IMR-90 (cell line): ENCODE measurements around the gene WDR37.

Experiments
- BHLHE40 ChIP-seq: fragments of 150-350 bp; IDR thresholded peaks from 2 replicates; pipeline ENCODE4 v1.6.1; 2016; ENCODE audit warnings: mild to moderate bottlenecking, low read depth, low read length
- CEBPB ChIP-seq: IDR thresholded peaks from 2 replicates; pipeline ENCODE4 v1.6.1; 2012; ENCODE audit warnings: low read depth, low read length, improper control_type of control experiment
- CHD1 ChIP-seq: IDR thresholded peaks from 2 replicates; pipeline ENCODE4 v1.6.1; 2012; ENCODE audit warnings: low read depth, low read length, improper control_type of control experiment
- CTCF ChIP-seq: conservative IDR thresholded peaks from 2 replicates; pipeline ENCODE4 v1.5.1; 2012; ENCODE audit warnings: mild to moderate bottlenecking, low read depth, low read length, improper control_type of control experiment
- ELK1 ChIP-seq: fragments of 150-350 bp; IDR thresholded peaks from 2 replicates; pipeline ENCODE4 v1.6.1; 2016; ENCODE audit warnings: low read depth, mild to moderate bottlenecking, low read length, moderate library complexity, borderline replicate concordance
- MAFK ChIP-seq: IDR thresholded peaks from 2 replicates; pipeline ENCODE4 v1.6.1; 2012; ENCODE audit warnings: low read depth, low read length, improper control_type of control experiment
- MAZ ChIP-seq: IDR thresholded peaks from 2 replicates; pipeline ENCODE4 v1.6.1; 2012; ENCODE audit warnings: low read depth, mild to moderate bottlenecking, low read length, improper control_type of control experiment, moderate library complexity, borderline replicate concordance
- MXI1 ChIP-seq: IDR thresholded peaks from 2 replicates; pipeline ENCODE4 v1.6.1; 2012; ENCODE audit warnings: low read depth, mild to moderate bottlenecking, low read length, moderate library complexity, borderline replicate concordance
- NFE2L2 ChIP-seq: fragments of 150-350 bp; IDR thresholded peaks from 2 replicates; pipeline ENCODE4 v1.6.1; 2016; ENCODE audit warnings: low read depth, mild to moderate bottlenecking, low read length
- POLR2A ChIP-seq: IDR thresholded peaks from 2 replicates; pipeline ENCODE4 v1.6.1; 2012; ENCODE audit warnings: mild to moderate bottlenecking, low read depth, low read length
- RAD21 ChIP-seq: IDR thresholded peaks from 2 replicates; pipeline ENCODE4 v1.6.1; 2012; ENCODE audit warnings: low read length, improper control_type of control experiment
- RCOR1 ChIP-seq: IDR thresholded peaks from 2 replicates; pipeline ENCODE4 v1.6.1; 2012; ENCODE audit warnings: mild to moderate bottlenecking, low read length, improper control_type of control experiment; ENCODE audit not compliant: insufficient replicate concordance
- SMC3 ChIP-seq: fragments of 150-350 bp; IDR thresholded peaks from 2 replicates; pipeline ENCODE4 v1.6.1; 2016; ENCODE audit warnings: low read depth, mild to moderate bottlenecking, antibody characterized with exemption, low read length, moderate library complexity
- USF2 ChIP-seq: fragments of 150-350 bp; IDR thresholded peaks from 2 replicates; pipeline ENCODE4 v1.6.1; 2017; ENCODE audit warnings: mild to moderate bottlenecking, antibody characterized with exemption, low read length, low read depth

- no peak for TF ChIP-seq CTCF
- TF ChIP-seq MXI1: no peak
- no peak for TF ChIP-seq MAZ
- TF ChIP-seq NFE2L2: no peak
- TF ChIP-seq RCOR1: no peak
- TF ChIP-seq MAFK: no peak
- no peak for TF ChIP-seq CHD1
- no peak for TF ChIP-seq BHLHE40
- no peak for TF ChIP-seq POLR2A
- TF ChIP-seq CEBPB: no peak
- no peak for TF ChIP-seq SMC3
- TF ChIP-seq USF2: no peak
- TF ChIP-seq RAD21: no peak
- no peak for TF ChIP-seq ELK1
These were observed 77.4 kb downstream of the WDR37 start for GRCh38 chr10:1133495-1134045.
